RKO (cell line): ENCODE results near the gene ABCD1.
"Not testable (repeated sequence)": the region's sequence is repeated elsewhere in the genome, so short reads cannot be mapped to it uniquely, and the experiment has no call there.

Source experiments
- DNase-seq: peaks from one replicate; pipeline ENCODE4 v3.0.0-alpha.2; 2016; ENCODE audit warnings: low spot score

The ABCD1 gene

GRCh38 chrX:153734871-153735270, 10.2 kb downstream of the ABCD1 start:
- no peak for DNase-seq

GRCh38 chrX:153735274-153735673, 10.6 kb downstream of the ABCD1 start:
- DNase-seq: peak; percentile 49

GRCh38 chrX:153736071-153736820, 11.6 kb downstream of the ABCD1 start:
- no peak for DNase-seq

- no peak for DNase-seq
Measured at GRCh38 chrX:153736871-153737441, 12.3 kb downstream of the ABCD1 start.

- no peak for DNase-seq
Measured at GRCh38 chrX:153738056-153738605, 13.5 kb downstream of the ABCD1 start.

- DNase-seq: no peak
Measured at GRCh38 chrX:153739754-153740486, 15.3 kb downstream of the ABCD1 start.

- DNase-seq: no peak
Measured at GRCh38 chrX:153740631-153741222, 16.1 kb downstream of the ABCD1 start.

GRCh38 chrX:153741446-153741845, 16.8 kb downstream of the ABCD1 start:
- no peak for DNase-seq

GRCh38 chrX:153742111-153742510, 17.5 kb downstream of the ABCD1 start:
- DNase-seq: not testable (repeated sequence)

- not testable (repeated sequence) for DNase-seq
Measured at GRCh38 chrX:153742796-153743467, 18.3 kb downstream of the ABCD1 start.

GRCh38 chrX:153743468-153744209, 19.0 kb downstream of the ABCD1 start:
- not testable (repeated sequence) for DNase-seq

- DNase-seq: no peak
Measured at GRCh38 chrX:153744210-153745066, 19.8 kb downstream of the ABCD1 start.

- not testable (repeated sequence) for DNase-seq
Measured at GRCh38 chrX:153745067-153745433, 20.4 kb downstream of the ABCD1 start.

GRCh38 chrX:153746359-153746758, 21.7 kb downstream of the ABCD1 start:
- no peak for DNase-seq

- DNase-seq: not testable (repeated sequence)
Measured at GRCh38 chrX:153746991-153747390, 22.3 kb downstream of the ABCD1 start.

GRCh38 chrX:153749017-153749416, 24.4 kb downstream of the ABCD1 start:
- DNase-seq: not testable (repeated sequence)

- no peak for DNase-seq
Measured at GRCh38 chrX:153750127-153750774, 25.6 kb downstream of the ABCD1 start.

GRCh38 chrX:153755136-153755535, 30.5 kb downstream of the ABCD1 start:
- no peak for DNase-seq

- DNase-seq: no peak
Measured at GRCh38 chrX:153761863-153762262, 37.2 kb downstream of the ABCD1 start.
